HEK293T (cell line): ENCODE results near the gene TOR4A.

Experiments used
- ARNT ChIP-seq: fragments of 450-650 bp; IDR thresholded peaks from 2 replicates; pipeline ENCODE4 v1.6.1; 2017; ENCODE audit warnings: mild to moderate bottlenecking
- BHLHE40 ChIP-seq: fragments of 450-650 bp; IDR thresholded peaks from 2 replicates; pipeline ENCODE4 v1.6.1; 2016; ENCODE audit warnings: mild to moderate bottlenecking, moderate library complexity, borderline replicate concordance
- CTBP1 ChIP-seq: fragments of 450-650 bp; IDR thresholded peaks from 2 replicates; pipeline ENCODE4 v1.6.1; 2016; ENCODE audit warnings: borderline replicate concordance
- FOXA1 ChIP-seq: fragments of 450-650 bp; IDR thresholded peaks from 2 replicates; pipeline ENCODE4 v1.6.1; 2016; ENCODE audit warnings: mild to moderate bottlenecking
- FOXK2 ChIP-seq: fragments of 450-650 bp; IDR thresholded peaks from 2 replicates; pipeline ENCODE4 v1.6.1; 2016; ENCODE audit warnings: mild to moderate bottlenecking
- NFRKB ChIP-seq: fragments of 450-650 bp; IDR thresholded peaks from 2 replicates; pipeline ENCODE4 v1.6.1; 2016; ENCODE audit warnings: mild to moderate bottlenecking, moderate library complexity
- PKNOX1 ChIP-seq: fragments of 450-650 bp; IDR thresholded peaks from 2 replicates; pipeline ENCODE4 v1.6.1; 2016
- SP1 ChIP-seq: fragments of 450-650 bp; IDR thresholded peaks from 2 replicates; pipeline ENCODE4 v1.6.1; 2017
- SUZ12 ChIP-seq: fragments of 450-650 bp; IDR thresholded peaks from 2 replicates; pipeline ENCODE4 v1.6.1; 2016; ENCODE audit warnings: mild to moderate bottlenecking
- ZNF384 ChIP-seq: fragments of 450-650 bp; IDR thresholded peaks from 2 replicates; pipeline ENCODE4 v1.6.1; 2016

GRCh38 chr9:137300567-137301080 lies 23.1 kb downstream of the TOR4A start:
- no peak for TF ChIP-seq CTBP1
- no peak for TF ChIP-seq ZNF384
- no peak for TF ChIP-seq SP1
- TF ChIP-seq NFRKB = no peak
- TF ChIP-seq ARNT = no peak
- TF ChIP-seq BHLHE40 = no peak
- TF ChIP-seq FOXK2 = no peak
- no peak for TF ChIP-seq FOXA1
- TF ChIP-seq PKNOX1 = no peak
- TF ChIP-seq SUZ12 = no peak
